H1 (cell line): ENCODE results near the gene LRRC18. TPM values are rescaled to one million over a fixed set of nuclear protein-coding genes. Genes with fewer than 3 reads are reported as not detected.

Source experiments
- ATF3 ChIP-seq: IDR thresholded peaks from 2 replicates; pipeline ENCODE4 v1.6.1; 2011; ENCODE audit warnings: low read depth, mild to moderate bottlenecking, low read length; ENCODE audit not compliant: insufficient read depth
- CTCF ChIP-seq, 3 experiments: IDR thresholded peaks; 1 replicate in 2 of 3; 2 replicates in 1 of 3; pipeline versions ENCODE4 v1.5.1 to v1.6.1; 2011; ENCODE audit warnings: low read length in 3 of 3, mild to moderate bottlenecking in 3 of 3, inconsistent platforms in 2 of 3, low read depth in 1 of 3, moderate library complexity in 1 of 3; ENCODE audit not compliant: insufficient read depth in 1 of 3; ENCODE audit errors: control extremely low read depth in 1 of 3
- EGR1 ChIP-seq: IDR thresholded peaks from 2 replicates; pipeline ENCODE4 v1.6.1; 2011; ENCODE audit warnings: low read depth, low read length, borderline replicate concordance
- HDAC2 ChIP-seq, 2 experiments: fragments of 300-600 bp in 1 of 2; sonication (generic) in 1 of 2; IDR thresholded peaks; 2 replicates each; pipeline ENCODE4 v1.6.1; 2011 to 2012; ENCODE audit warnings: low read depth in 2 of 2, low read length in 2 of 2, mild to moderate bottlenecking in 2 of 2, moderate library complexity in 2 of 2, borderline replicate concordance in 1 of 2, inconsistent platforms in 1 of 2
- HDAC6 ChIP-seq: IDR thresholded peaks from one replicate; pipeline ENCODE4 v1.7.1; 2012; ENCODE audit warnings: low read depth, mild to moderate bottlenecking, inconsistent platforms, low read length, moderate library complexity
- JUN ChIP-seq: IDR thresholded peaks from 2 replicates; pipeline ENCODE4 v1.6.1; 2011; ENCODE audit warnings: low read depth, mild to moderate bottlenecking, improper control_type of control experiment, low read length
- MAFK ChIP-seq: IDR thresholded peaks from 2 replicates; pipeline ENCODE4 v1.6.1; 2012; ENCODE audit warnings: low read depth, mild to moderate bottlenecking, improper control_type of control experiment, low read length
- MAX ChIP-seq: IDR thresholded peaks from 2 replicates; pipeline ENCODE4 v1.6.1; 2012; ENCODE audit warnings: inconsistent platforms
- NRF1 ChIP-seq: IDR thresholded peaks from 2 replicates; pipeline ENCODE4 v1.6.1; 2011; ENCODE audit warnings: mild to moderate bottlenecking, low read depth, low read length, improper control_type of control experiment
- RAD21 ChIP-seq, 2 experiments: IDR thresholded peaks in 1 of 2; conservative IDR thresholded peaks in 1 of 2; 2 replicates each; pipeline ENCODE4 v1.6.1; 2011; ENCODE audit warnings: low read depth in 2 of 2, low read length in 2 of 2, improper control_type of control experiment in 1 of 2, inconsistent platforms in 1 of 2, mild to moderate bottlenecking in 1 of 2, moderate library complexity in 1 of 2
- RNF2 ChIP-seq: fragments of 200-900, 300-1000 bp; sonication (generic); IDR thresholded peaks from 2 replicates; pipeline ENCODE4 v1.7.1; 2016; ENCODE audit warnings: borderline replicate concordance, low read depth, mild to moderate bottlenecking, antibody characterized with exemption, low read length; ENCODE audit not compliant: poor library complexity, severe bottlenecking; ENCODE audit errors: missing control alignments
- SIRT6 ChIP-seq: IDR thresholded peaks from one replicate; pipeline ENCODE4 v1.7.1; 2012; ENCODE audit warnings: low read length, inconsistent platforms
- SIX5 ChIP-seq: IDR thresholded peaks from 2 replicates; pipeline ENCODE4 v1.6.1; 2011; ENCODE audit warnings: mild to moderate bottlenecking, low read depth, low read length
- SP4 ChIP-seq: IDR thresholded peaks from 2 replicates; pipeline ENCODE4 v1.6.1; 2012; ENCODE audit warnings: low read length, inconsistent platforms
- SUZ12 ChIP-seq: fragments of 200-600 bp; sonication (generic); IDR thresholded peaks from 2 replicates; pipeline ENCODE4 v1.6.1; 2012; ENCODE audit warnings: mild to moderate bottlenecking, inconsistent platforms, low read length, moderate library complexity, mixed read lengths
- TAF7 ChIP-seq: optimal IDR thresholded peaks from 2 replicates; pipeline ENCODE3; 2011; ENCODE audit warnings: low read depth, mild to moderate bottlenecking, inconsistent platforms, low read length, moderate library complexity, borderline replicate concordance
- TBP ChIP-seq: IDR thresholded peaks from 2 replicates; pipeline ENCODE4 v1.6.1; 2011; ENCODE audit warnings: low read depth, low read length, improper control_type of control experiment
- TEAD4 ChIP-seq: IDR thresholded peaks from 2 replicates; pipeline ENCODE4 v1.6.1; 2012; ENCODE audit warnings: low read depth, low read length, inconsistent platforms, mixed read lengths
- USF2 ChIP-seq: IDR thresholded peaks from 2 replicates; pipeline ENCODE4 v1.6.1; 2011; ENCODE audit warnings: low read length, improper control_type of control experiment
- ZNF274 ChIP-seq: IDR thresholded peaks from 2 replicates; pipeline ENCODE4 v1.7.0; 2012; ENCODE audit warnings: low read length, borderline replicate concordance; ENCODE audit errors: extremely low read depth
- polyA plus RNA-seq, 7 experiments: library from polyadenylated mRNA; depleted of rRNA in 3 of 7; stranded (reverse) in 5 of 7; unstranded in 2 of 7; fragments of >200 nt in 5 of 7; fragments of 200-250 nt in 2 of 7; gene quantifications; 1 replicate in 5 of 7; 2 replicates in 1 of 7; 4 replicates in 1 of 7; pipeline versions ENCODE4 v1.2.1 to v1.2.3, GENCODE V29; 2011 to 2013; ENCODE audit warnings: missing spikeins in 2 of 7, mixed read lengths in 2 of 7
- total RNA-seq: library from RNA; stranded (reverse); fragmentation: NEBNext Ultra II Directional; extraction: Animal tissue kit (Norgen Biotek cat#: 25700); gene quantifications from 2 replicates; pipeline ENCODE4 v1.2.1, GENCODE V29; 2021

LRRC18 gene
- total and polyA plus RNA-seq, 2 of the 8 experiments (the other 6 are each of a cell fraction or from before 2014, with no cell fraction given) = not detected

- TF ChIP-seq RNF2 = no peak
- no peak for TF ChIP-seq TBP
- TF ChIP-seq HDAC6 = no peak
- TF ChIP-seq HDAC2 (IDR thresholded peaks at IDR 0.05; ENCODE audit: borderline replicate concordance in 1 of 2, low read depth in 2 of 2, low read length in 2 of 2) = no peak
- no peak for TF ChIP-seq USF2
- peak; percentile 84 to 98 (median 93) for TF ChIP-seq CTCF (IDR thresholded peaks at IDR 0.05; ENCODE audit: control extremely low read depth in 1 of 3, insufficient read depth in 1 of 3, low read depth in 1 of 3, low read length in 3 of 3)
- peak; percentile 41; the same call in 1 of the 2 replicates for TF ChIP-seq MAX
- TF ChIP-seq ATF3 = no peak
- TF ChIP-seq ZNF274 = no peak
- TF ChIP-seq TEAD4 = no peak
- no peak for TF ChIP-seq JUN
- TF ChIP-seq TAF7 = no peak
- TF ChIP-seq SIX5 = no peak
- TF ChIP-seq MAFK = no peak
- no peak for TF ChIP-seq NRF1
- TF ChIP-seq SUZ12 = no peak
- peak; percentile 92 to 97 for TF ChIP-seq RAD21 (IDR thresholded peaks at IDR 0.05 in 1 of 2, conservative IDR thresholded peaks at IDR 0.05 in 1 of 2; ENCODE audit: low read depth in 2 of 2, low read length in 2 of 2)
- TF ChIP-seq SIRT6 = no peak
- no peak for TF ChIP-seq SP4
- no peak for TF ChIP-seq EGR1
Observed at GRCh38 chr10:48981310-48981907, 41.8 kb upstream of the LRRC18 start (continued).
